Activated naive CD8-positive, alpha-beta T cell treated with anti-CD3 and anti-CD28 coated beads, Interleukin-2, amount 50 U/mL, for 24 hours (primary cell): ENCODE data around the gene IL6.

Source experiments
- ATAC-seq: fragments of 150-1000 bp; cut with Tn5 transposase; one replicate; pipeline ENCODE4 v1.10.0; 2021
- DNase-seq: peaks from one replicate; pipeline ENCODE4 v3.0.0; 2021
- H3K27ac Mint-ChIP-seq: one replicate; pipeline ENCODE4 v1.8.0; 2021; ENCODE audit warnings: mild to moderate bottlenecking, mixed read lengths
- H3K27me3 Mint-ChIP-seq: one replicate; pipeline ENCODE4 v1.8.0; 2021; ENCODE audit warnings: mixed read lengths
- H3K36me3 Mint-ChIP-seq: one replicate; pipeline ENCODE4 v1.8.0; 2021; ENCODE audit warnings: low read depth, mixed read lengths
- H3K4me1 Mint-ChIP-seq: one replicate; pipeline ENCODE4 v1.8.0; 2021; ENCODE audit warnings: mixed read lengths
- H3K4me3 Mint-ChIP-seq: one replicate; pipeline ENCODE4 v1.8.0; 2021; ENCODE audit warnings: mild to moderate bottlenecking, moderate library complexity, mixed read lengths
- H3K9me3 Mint-ChIP-seq: one replicate; pipeline ENCODE4 v1.8.0; 2021; ENCODE audit warnings: mixed read lengths

Gene IL6

GRCh38 chr7:22712999-22713398 lies 14.0 kb upstream of the IL6 start:
- no peaks in the 10 kb centered on the region for H3K9me3 Mint-ChIP-seq
- no peak overlapping the region for H3K4me3 Mint-ChIP-seq
- H3K27me3 Mint-ChIP-seq, result peaks cover 7% of the 10 kb centered on the region
- no peaks in the 10 kb centered on the region for H3K4me1 Mint-ChIP-seq
- no peak for ATAC-seq
- H3K36me3 Mint-ChIP-seq, result no peaks in the 10 kb centered on the region
- no peak for DNase-seq
- H3K27ac Mint-ChIP-seq, result peak overlapping the region; percentile 33

GRCh38 chr7:22713463-22713862 lies 13.5 kb upstream of the IL6 start:
- Mint-ChIP-seq H3K9me3 (no peaks in the 10 kb centered on the region), H3K4me1 (no peaks in the 10 kb centered on the region), H3K27me3 (peaks cover 7% of the 10 kb centered on the region), H3K4me3 (no peak overlapping the region), H3K27ac (no peak overlapping the region), H3K36me3 (no peaks in the 10 kb centered on the region)
- no peak for DNase-seq
- no peak for ATAC-seq

GRCh38 chr7:22715969-22716368 lies 11.0 kb upstream of the IL6 start:
- Mint-ChIP-seq H3K4me3 (no peak overlapping the region), H3K9me3 (no peaks in the 10 kb centered on the region)

GRCh38 chr7:22717760-22718159 lies 9.2 kb upstream of the IL6 start:
- no peak overlapping the region for H3K4me3 Mint-ChIP-seq
- H3K36me3 Mint-ChIP-seq, result no peaks in the 10 kb centered on the region
- ATAC-seq, result no peak
- H3K27ac Mint-ChIP-seq, result no peak overlapping the region
- no peak for DNase-seq
- H3K9me3 Mint-ChIP-seq, result no peaks in the 10 kb centered on the region
- H3K27me3 Mint-ChIP-seq, result peaks cover 9% of the 10 kb centered on the region
- no peaks in the 10 kb centered on the region for H3K4me1 Mint-ChIP-seq

More at GRCh38 chr7:22715969-22716368, 11.0 kb upstream of the IL6 start:
- DNase-seq (no peak), ATAC-seq (no peak)
- Mint-ChIP-seq H3K27ac (no peak overlapping the region), H3K27me3 (peaks cover 13% of the 10 kb centered on the region), H3K4me1 (no peaks in the 10 kb centered on the region), H3K36me3 (no peaks in the 10 kb centered on the region)

GRCh38 chr7:22718200-22718711 lies 8.7 kb upstream of the IL6 start:
- no peaks in the 10 kb centered on the region for H3K4me1 Mint-ChIP-seq
- no peak overlapping the region for H3K4me3 Mint-ChIP-seq
- H3K27me3 Mint-ChIP-seq, result peaks cover 9% of the 10 kb centered on the region
- no peaks in the 10 kb centered on the region for H3K9me3 Mint-ChIP-seq
- H3K36me3 Mint-ChIP-seq, result no peaks in the 10 kb centered on the region
- ATAC-seq (no peak), DNase-seq (no peak)
- H3K27ac Mint-ChIP-seq, result no peak overlapping the region

- Mint-ChIP-seq H3K36me3 (no peaks in the 10 kb centered on the region), H3K27me3 (peaks cover 11% of the 10 kb centered on the region), H3K4me3 (no peak overlapping the region), H3K9me3 (no peaks in the 10 kb centered on the region), H3K4me1 (peaks cover 4% of the 10 kb centered on the region), H3K27ac (no peak overlapping the region)
- DNase-seq (no peak), ATAC-seq (no peak)
Observed at GRCh38 chr7:22718911-22719420, 8.0 kb upstream of the IL6 start.

- no peak for DNase-seq
- Mint-ChIP-seq H3K4me1 (peaks cover 18% of the 10 kb centered on the region), H3K9me3 (no peaks in the 10 kb centered on the region)
Observed at GRCh38 chr7:22720791-22721786, 5.9 kb upstream of the IL6 start.

GRCh38 chr7:22722536-22723180 lies 4.3 kb upstream of the IL6 start:
- Mint-ChIP-seq H3K36me3 (no peaks in the 10 kb centered on the region), H3K27me3 (peaks cover 24% of the 10 kb centered on the region), H3K9me3 (no peaks in the 10 kb centered on the region), H3K4me3 (no peak overlapping the region), H3K4me1 (peaks cover 30% of the 10 kb centered on the region), H3K27ac (no peak overlapping the region)
- ATAC-seq (no peak), DNase-seq (no peak)

More at GRCh38 chr7:22720791-22721786, 5.9 kb upstream of the IL6 start:
- H3K4me3 Mint-ChIP-seq, result no peak overlapping the region
- peaks cover 14% of the 10 kb centered on the region for H3K27me3 Mint-ChIP-seq
- no peak overlapping the region for H3K27ac Mint-ChIP-seq
- no peaks in the 10 kb centered on the region for H3K36me3 Mint-ChIP-seq
- no peak for ATAC-seq

GRCh38 chr7:22723181-22723601 lies 3.8 kb upstream of the IL6 start:
- no peaks in the 10 kb centered on the region for H3K9me3 Mint-ChIP-seq
- H3K36me3 Mint-ChIP-seq, result no peaks in the 10 kb centered on the region
- peaks cover 30% of the 10 kb centered on the region for H3K4me1 Mint-ChIP-seq
- H3K27ac Mint-ChIP-seq, result peak overlapping the region; percentile 17
- H3K4me3 Mint-ChIP-seq, result no peak overlapping the region
- no peak for DNase-seq
- no peak for ATAC-seq
- peaks cover 28% of the 10 kb centered on the region for H3K27me3 Mint-ChIP-seq

GRCh38 chr7:22723637-22724036 lies 3.4 kb upstream of the IL6 start:
- Mint-ChIP-seq H3K9me3 (no peaks in the 10 kb centered on the region), H3K27ac (peak overlapping the region; percentile 17), H3K4me1 (peaks cover 30% of the 10 kb centered on the region), H3K36me3 (no peaks in the 10 kb centered on the region), H3K4me3 (no peak overlapping the region), H3K27me3 (peaks cover 32% of the 10 kb centered on the region)
- ATAC-seq (no peak), DNase-seq (no peak)

- no peaks in the 10 kb centered on the region for H3K36me3 Mint-ChIP-seq
- no peaks in the 10 kb centered on the region for H3K9me3 Mint-ChIP-seq
- ATAC-seq, result no peak
- no peak for DNase-seq
- H3K27me3 Mint-ChIP-seq, result peaks cover 34% of the 10 kb centered on the region
- no peak overlapping the region for H3K4me3 Mint-ChIP-seq
- H3K27ac Mint-ChIP-seq, result no peak overlapping the region
- peaks cover 30% of the 10 kb centered on the region for H3K4me1 Mint-ChIP-seq
Observed at GRCh38 chr7:22724861-22725260, 2.1 kb upstream of the IL6 start.

GRCh38 chr7:22725585-22725984 lies 1.4 kb upstream of the IL6 start:
- DNase-seq (no peak), ATAC-seq (no peak)
- Mint-ChIP-seq H3K27me3 (peaks cover 34% of the 10 kb centered on the region), H3K4me3 (no peak overlapping the region), H3K4me1 (peaks cover 30% of the 10 kb centered on the region), H3K27ac (no peak overlapping the region), H3K36me3 (no peaks in the 10 kb centered on the region), H3K9me3 (no peaks in the 10 kb centered on the region)

- H3K4me1 Mint-ChIP-seq, result peaks cover 36% of the 10 kb centered on the region
- peaks cover 34% of the 10 kb centered on the region for H3K27me3 Mint-ChIP-seq
- H3K27ac Mint-ChIP-seq, result no peak overlapping the region
- no peaks in the 10 kb centered on the region for H3K36me3 Mint-ChIP-seq
- H3K9me3 Mint-ChIP-seq, result no peaks in the 10 kb centered on the region
- DNase-seq, result peak; percentile 46
- H3K4me3 Mint-ChIP-seq, result peak overlapping the region; percentile 65
- peak; percentile 71 for ATAC-seq
Observed at GRCh38 chr7:22726345-22726906, 574 bp upstream of the IL6 start.

- DNase-seq (no peak), ATAC-seq (no peak)
- peaks cover 34% of the 10 kb centered on the region for H3K27me3 Mint-ChIP-seq
- no peaks in the 10 kb centered on the region for H3K36me3 Mint-ChIP-seq
- H3K4me1 Mint-ChIP-seq, result peaks cover 36% of the 10 kb centered on the region
- peak overlapping the region; percentile 65 for H3K4me3 Mint-ChIP-seq
- H3K27ac Mint-ChIP-seq, result no peak overlapping the region
- no peaks in the 10 kb centered on the region for H3K9me3 Mint-ChIP-seq
Observed at GRCh38 chr7:22727714-22728035, 675 bp downstream of the IL6 start.
